DMS53 (cell line): ENCODE measurements around the gene ATP2C1.
"Not testable (repeated sequence)": the region's sequence is repeated elsewhere in the genome, so short reads cannot be mapped to it uniquely, and the experiment has no call there.

Source experiments
- DNase-seq: peaks from one replicate; lab custom pipeline; 2025; lab: John Stamatoyannopoulos, UW

The ATP2C1 gene

DNA sequence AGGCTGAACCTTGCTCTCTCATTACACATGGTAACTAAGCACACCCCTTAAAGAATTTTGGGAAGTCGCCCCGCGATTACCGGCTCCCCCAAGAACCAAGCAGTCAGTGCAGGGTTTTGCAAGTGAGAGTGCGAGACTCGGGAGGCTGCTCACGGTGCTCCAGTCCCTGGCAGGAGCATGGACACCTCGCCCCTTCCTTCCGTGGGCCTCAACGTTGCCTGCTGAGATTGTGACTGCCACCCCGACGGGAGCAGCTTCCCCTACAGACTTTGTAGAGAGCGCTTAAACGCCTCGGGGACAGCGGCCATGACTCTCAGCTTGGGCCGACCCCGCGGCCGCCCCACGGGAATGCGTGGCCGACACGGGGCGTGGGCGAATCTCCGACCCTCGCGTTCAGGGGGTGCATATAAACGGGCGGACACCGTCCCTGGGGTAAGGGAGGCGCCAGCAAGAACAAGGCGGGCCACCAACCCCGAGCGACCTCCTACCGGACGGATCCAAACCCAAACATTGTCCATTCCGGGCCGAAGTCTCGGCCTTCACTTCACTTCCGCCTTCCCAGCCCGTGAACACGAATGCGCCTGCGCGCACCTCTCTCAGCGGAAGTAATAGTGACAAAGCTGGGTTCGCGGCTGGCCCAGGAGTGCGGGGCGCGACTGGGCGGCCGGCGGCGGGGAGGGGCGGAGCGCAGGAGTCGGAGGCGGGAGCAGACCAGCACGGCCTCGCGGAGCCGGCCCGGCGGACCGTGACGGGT, at the start of gene ATP2C1:
TSS of gene ATP2C1 (plus strand) at position 709 of the 754 bp plus-strand sequence. CDS start 686 bp downstream, outside the sequence.
- peak; percentile 97 for DNase-seq

- no peak for DNase-seq
Measured at GRCh38 chr3:130844462-130844861, 49.4 kb upstream of the ATP2C1 start.

- no peak for DNase-seq
Measured at GRCh38 chr3:130846181-130846580, 47.7 kb upstream of the ATP2C1 start.

DNA sequence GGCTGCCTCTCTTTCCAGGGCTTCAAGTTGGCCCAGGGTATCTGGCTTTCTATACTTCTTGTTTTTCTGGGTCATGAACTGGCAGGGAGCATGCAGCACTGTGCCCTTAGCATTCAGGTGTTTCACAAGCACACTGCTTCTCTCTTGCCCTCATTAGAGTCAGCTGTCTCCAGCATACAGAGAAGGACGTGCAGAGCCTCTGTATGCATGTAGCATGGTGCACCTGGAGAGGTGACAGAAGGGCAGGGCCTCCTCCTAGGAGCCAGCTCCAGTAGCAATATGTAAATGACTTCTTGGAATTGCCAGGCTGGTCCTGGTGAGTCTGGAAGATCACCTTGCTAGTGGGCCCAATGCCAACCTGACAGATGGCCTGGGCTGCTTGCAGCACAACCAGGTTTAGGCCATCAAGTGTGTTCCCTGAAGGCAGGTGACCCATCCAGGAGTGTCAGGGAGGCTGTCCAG, 44.8 kb upstream of the ATP2C1 start:
- DNase-seq = peak; percentile 81

- DNase-seq = peak; percentile 23
Measured at GRCh38 chr3:130850044-130850797, 43.7 kb upstream of the ATP2C1 start.

DNA sequence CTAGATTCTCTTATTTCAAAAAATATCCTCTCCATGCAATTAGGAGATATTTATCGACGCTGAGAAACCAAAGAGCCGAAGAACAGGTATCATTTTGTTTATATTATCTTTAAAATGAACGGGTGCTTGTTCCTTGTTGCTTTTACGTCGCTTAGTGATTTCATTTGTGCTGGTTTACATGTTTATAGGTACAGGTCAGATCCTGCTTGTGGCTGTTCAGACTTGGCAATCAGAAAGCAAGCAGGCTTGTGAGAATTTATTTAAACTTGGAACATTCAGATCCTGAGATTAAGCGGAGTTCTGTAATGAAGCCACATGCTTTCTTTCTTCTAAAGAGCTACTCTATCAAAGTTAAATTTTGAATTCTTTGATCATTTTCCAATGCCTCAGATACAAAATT, 43.0 kb upstream of the ATP2C1 start:
- DNase-seq = no peak

DNA sequence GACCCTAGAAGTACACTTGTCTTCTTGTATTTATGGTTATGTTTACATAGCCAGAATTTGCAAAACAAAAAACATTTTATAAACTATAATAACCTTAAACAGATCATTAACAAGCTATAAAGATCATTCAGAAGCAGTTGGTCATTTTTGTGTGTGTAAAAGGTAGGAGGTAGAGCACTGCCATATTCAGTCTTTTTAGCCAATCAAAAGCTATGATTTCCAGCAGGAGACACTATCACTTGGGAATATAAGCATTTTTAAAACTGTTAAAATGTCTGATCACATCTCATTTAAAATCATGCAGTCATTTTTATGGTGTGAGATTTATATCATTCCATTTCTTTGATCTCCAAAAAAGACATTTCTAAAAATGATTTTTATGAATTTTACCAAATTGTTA, 42.6 kb upstream of the ATP2C1 start:
- no peak for DNase-seq

- no peak for DNase-seq
Measured at GRCh38 chr3:130853581-130853980, 40.3 kb upstream of the ATP2C1 start.

DNA sequence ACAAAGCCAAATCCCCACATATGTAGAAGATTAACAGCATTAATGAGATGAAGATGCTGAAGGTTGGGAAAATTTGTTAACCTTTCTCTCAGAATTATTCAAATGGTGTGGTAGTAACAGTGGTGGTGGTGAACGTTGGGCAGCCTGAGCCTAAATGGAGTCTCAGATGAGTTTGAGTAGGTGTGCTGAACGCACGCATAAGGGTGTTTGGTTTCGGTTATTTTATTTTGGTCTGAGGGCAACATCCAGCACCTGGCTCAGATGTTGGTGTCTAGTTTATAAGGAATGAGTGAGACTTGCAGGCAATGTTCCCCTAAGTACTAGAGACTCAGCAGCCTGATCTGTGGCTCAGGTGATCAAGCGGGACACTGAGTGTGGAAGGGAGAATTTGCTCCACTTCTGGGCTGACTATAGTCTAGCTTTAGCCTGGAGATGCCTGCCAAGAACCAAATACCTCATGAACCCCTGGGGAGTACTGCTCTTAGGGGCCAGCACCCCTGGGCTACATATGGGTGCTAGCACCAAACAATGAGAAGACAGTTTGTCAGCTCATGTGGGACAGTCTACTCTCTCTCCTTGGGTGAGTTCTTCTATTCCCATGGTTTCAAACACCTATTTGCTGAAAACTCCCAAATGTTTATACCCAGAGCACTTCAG, 39.5 kb upstream of the ATP2C1 start:
- no peak for DNase-seq

DNA sequence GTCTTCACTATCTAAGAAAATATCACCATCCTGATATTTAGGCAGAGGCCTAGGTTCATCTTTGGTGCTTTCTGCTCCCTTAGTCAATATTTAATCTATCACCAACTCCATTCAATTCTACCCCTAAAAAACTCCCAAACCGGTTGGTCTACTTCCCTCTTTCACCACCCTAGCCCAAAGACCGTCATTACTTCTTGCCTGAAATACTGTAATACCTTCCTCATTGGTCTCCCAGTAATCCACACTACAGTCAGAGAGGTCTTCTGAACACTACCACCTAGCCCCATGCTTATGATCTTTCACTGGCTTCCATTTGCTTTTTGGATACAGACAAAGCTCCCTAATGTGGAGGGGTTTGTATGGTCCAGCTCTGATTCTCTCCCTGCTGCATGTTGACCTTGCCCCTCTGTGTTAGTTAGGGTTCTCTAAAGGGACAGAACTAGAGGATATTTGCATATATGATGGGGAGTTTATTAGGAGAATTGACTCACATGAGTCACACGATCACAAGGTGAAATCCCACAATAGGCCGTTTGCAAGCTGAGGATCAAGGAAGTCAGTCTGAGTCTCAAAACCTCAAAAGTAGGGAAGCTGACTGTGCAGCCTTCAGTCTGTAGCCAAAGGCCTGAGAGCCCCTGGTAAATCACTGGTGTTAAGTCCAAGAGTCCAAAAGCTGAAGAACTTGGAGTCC, 36.4 kb upstream of the ATP2C1 start:
- peak; percentile 10 for DNase-seq

- not testable (repeated sequence) for DNase-seq
Measured at GRCh38 chr3:130862130-130862529, 31.8 kb upstream of the ATP2C1 start.

DNA sequence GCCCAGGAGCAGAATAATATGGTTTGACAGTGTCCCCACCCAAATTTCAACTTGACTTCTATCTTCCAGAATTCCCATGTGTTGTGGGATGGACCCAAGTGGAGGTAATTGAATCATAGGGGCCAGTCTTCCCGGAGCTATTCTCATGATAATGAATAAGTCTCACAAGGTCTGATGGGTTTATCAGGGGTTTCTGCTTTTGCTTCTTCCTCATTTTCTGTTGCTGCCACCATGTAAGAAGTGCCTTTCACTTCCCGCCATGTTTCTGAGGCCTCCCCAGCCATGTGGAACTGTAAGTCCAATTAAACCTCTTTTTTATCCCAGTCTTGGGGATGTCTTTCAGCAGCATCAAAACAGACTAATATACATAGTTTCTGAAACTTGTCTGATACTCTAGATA, 28.4 kb upstream of the ATP2C1 start:
- no peak for DNase-seq

DNA sequence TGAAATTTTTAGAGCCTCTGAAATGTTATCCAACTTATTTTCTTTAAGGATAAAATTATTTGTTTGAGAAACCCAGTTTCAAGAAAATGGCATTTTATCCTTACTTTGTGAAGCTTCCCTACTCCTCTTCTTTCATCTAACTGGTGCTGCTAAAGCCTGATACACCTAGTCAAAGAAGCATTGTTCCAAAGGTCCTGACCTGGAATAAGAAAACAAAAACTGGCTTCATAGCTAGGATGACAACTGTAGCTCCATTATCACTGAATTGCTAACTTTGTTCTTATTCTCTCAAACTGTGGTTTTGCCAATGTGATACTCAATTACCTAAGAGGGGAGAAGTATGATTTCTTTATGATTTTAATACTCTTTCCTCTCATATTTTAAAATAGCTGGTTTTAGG, 27.6 kb upstream of the ATP2C1 start:
- DNase-seq = no peak

- DNase-seq = no peak
Measured at GRCh38 chr3:130870423-130870822, 23.5 kb upstream of the ATP2C1 start.

DNA sequence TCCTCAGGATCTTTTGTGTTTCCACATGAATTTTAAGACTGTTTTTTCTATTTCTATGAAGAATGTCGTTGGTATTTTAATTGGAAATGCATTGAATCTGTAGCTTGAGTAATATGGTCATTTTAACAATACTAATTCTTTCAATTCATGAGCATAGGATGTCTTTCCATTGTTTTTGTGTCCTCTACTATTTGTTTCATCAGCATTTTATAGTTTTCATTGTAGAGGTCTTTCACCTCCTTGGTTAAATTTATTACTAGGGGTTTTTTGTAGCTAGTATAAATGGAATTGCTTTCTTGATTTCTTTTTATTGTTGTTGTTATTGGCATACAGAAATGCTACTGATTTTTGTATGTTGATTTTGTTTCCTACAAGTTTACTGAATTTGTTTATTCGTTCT, 17.3 kb upstream of the ATP2C1 start:
- no peak for DNase-seq

DNA sequence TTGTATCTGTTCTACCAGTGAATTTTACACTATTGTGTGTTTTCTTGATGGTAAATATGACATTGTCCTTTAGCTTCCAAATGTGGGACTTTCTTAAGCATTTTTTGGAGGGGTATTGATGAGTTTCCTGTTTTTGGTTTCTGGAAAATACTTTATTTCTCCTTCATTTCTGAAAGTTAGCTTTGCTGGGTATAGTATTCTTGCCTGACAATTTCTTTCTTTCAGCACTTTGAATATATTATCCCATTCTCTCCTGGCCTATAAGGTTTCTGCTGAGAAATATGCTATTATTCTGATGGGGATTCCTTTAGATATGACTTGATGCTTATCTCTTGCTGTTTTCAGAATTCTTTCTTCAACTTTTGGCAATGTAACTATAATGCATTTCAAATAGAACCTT, 15.4 kb upstream of the ATP2C1 start:
- no peak for DNase-seq

DNA sequence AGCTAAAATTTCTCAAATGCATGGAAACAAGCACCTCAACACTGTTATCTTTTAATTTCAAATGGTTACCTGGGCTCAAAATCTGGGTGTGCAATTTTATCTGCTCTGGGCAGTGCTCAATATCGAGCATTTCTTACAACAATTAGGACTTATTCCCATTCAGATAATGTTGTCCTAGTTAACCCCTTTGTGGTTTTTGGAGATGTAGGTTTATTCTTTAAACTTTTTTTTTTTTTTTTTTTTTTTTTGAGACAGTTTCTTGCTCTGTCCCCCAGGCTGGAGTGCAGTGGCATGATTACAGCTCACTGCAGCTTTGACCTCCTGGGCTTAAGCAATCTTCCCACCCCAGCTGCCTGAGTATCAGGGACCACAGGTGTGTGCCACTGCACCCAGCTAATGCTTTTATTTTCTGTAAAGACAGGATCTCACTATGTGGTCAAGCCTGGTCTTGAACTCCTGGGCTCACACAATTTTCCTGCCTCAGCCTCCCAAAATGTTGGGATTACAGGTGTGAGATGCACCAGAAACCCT, 4.4 kb upstream of the ATP2C1 start:
- DNase-seq = no peak

- peak; percentile 87 for DNase-seq
Measured at GRCh38 chr3:130892759-130893375, 1.0 kb upstream of the ATP2C1 start.

DNA sequence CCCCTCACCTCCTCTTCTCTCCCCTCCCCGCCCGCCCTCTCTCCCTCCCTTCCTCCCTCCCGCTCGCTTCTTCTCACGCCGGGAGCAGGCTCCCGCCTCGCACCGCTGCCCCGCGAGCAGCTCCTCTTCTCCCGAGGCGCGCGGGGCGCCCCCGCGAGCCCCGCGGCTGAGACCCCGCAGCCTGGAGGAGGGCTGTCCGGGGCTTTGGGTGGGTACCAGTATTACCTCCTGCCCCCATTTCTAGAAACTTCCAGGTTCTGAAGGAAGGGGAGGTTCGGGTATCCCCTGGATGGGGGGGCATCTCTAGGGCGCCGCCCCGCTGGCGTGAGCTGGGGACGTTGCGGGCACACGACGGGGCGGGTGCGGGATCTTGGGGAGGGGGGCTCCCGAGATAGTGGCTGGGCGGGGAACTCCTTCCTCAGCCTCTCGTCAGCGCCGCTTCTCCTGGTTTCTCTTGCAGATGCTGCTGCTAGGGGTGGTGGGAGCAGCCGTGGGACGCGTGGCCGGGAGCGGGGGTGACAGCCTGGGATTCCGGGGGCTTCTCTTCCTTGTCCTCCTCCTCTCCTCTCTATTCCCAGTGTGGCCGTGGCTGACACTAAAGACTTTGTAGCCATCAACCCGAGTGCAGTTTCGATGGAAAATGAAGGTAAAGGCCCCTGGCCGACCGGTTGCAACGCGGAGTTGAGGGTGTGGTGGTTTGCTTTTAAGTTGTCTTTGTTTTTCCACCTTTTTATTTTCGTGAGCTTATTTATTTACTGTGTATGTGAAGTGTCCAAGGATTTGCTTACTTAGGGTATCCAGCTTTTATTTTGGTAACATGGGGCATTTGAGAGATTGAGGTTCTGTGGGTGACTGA, 474 bp downstream of the ATP2C1 start:
- peak; percentile 57 for DNase-seq

GRCh38 chr3:130894986-130895280, 1.0 kb downstream of the ATP2C1 start:
- DNase-seq = peak; percentile 6
